A549 (cell line): Measurements from ENCODE around the gene CYP24A1. TPM values are rescaled to one million over a fixed set of nuclear protein-coding genes. Genes with fewer than 3 reads are reported as not detected.

Source experiments
- ATAC-seq, 2 experiments: fragments of 200-7000 bp in 1 of 2; fragments of >200 bp in 1 of 2; cut with Nextera tagmentation in 1 of 2; cut with Tn5 transposase in 1 of 2; 3 replicates each; pipeline versions ENCODE4 v1.8.0 to v1.9.1; 2018 to 2020; ENCODE audit warnings: mild to moderate bottlenecking in 1 of 2, moderate library complexity in 1 of 2
- CTCF ChIA-PET: fragments of 300-600 bp; sonication (Branson Sonifier 250); formaldehyde crosslinking; extraction: SDS; loops from one replicate; lab custom pipeline; 2021; ENCODE audit warnings: antibody characterized with exemption, inconsistent platforms; lab: Yijun Ruan, JAX
- POLR2A ChIA-PET: fragments of 350-600 bp; formaldehyde crosslinking; extraction: SDS; loops from one replicate; lab custom pipeline; 2021; ENCODE audit warnings: antibody characterized with exemption, inconsistent platforms; lab: Yijun Ruan, JAX
- DNase-seq, 2 experiments: peaks; one replicate each; pipeline versions ENCODE4 v3.0.0 to v3.0.0-alpha.2; 2011 to 2016; ENCODE audit warnings: low read depth in 1 of 2, low spot score in 1 of 2
- FAIRE-seq: peaks from 2 replicates; lab custom pipeline; 2011; peaks lifted over from hg19 to GRCh38; lab: Jason Lieb, UNC
- H3K27ac ChIP-seq, 2 experiments: fragments of >200 bp; sonication (Bioruptor Twin); formaldehyde crosslinking; 3 replicates each; pipeline ENCODE4 v1.5.1; 2016 to 2017
- H3K4me1 ChIP-seq: fragments of >200 bp; sonication (Bioruptor Twin); formaldehyde crosslinking; 3 replicates; pipeline ENCODE4 v1.6.1; 2016
- H3K4me2 ChIP-seq: fragments of >200 bp; sonication (Bioruptor Twin); formaldehyde crosslinking; 3 replicates; pipeline ENCODE4 v1.6.1; 2016
- H3K4me3 ChIP-seq: fragments of >200 bp; sonication (Bioruptor Twin); formaldehyde crosslinking; 3 replicates; pipeline ENCODE4 v1.5.1; 2016
- H3K9me3 ChIP-seq: fragments of >200 bp; sonication (Bioruptor Twin); formaldehyde crosslinking; 3 replicates; pipeline ENCODE4 v1.6.1; 2016
- CEBPB ChIP-seq, 2 experiments: fragments of >200 bp in 1 of 2; sonication (Bioruptor Twin) in 1 of 2; formaldehyde crosslinking in 1 of 2; IDR thresholded peaks; 2 replicates each; pipeline ENCODE4 v1.6.1; 2012 to 2016
- FOXS1 ChIP-seq: fragments of 250-450 bp; sonication (Bioruptor Pico); IDR thresholded peaks from 2 replicates; pipeline ENCODE4 v1.5.0; 2020; ENCODE audit warnings: mild to moderate bottlenecking, moderate library complexity
- HDAC2 ChIP-seq: fragments of 200-600 bp; sonication (generic); IDR thresholded peaks from 2 replicates; pipeline ENCODE4 v1.6.1; 2016
- HMGXB4 ChIP-seq: fragments of 250-450 bp; sonication (Bioruptor Pico); IDR thresholded peaks from 2 replicates; pipeline ENCODE4 v1.5.0; 2021; ENCODE audit warnings: mild to moderate bottlenecking, moderate library complexity, borderline replicate concordance
- HOXA7 ChIP-seq: fragments of 250-450 bp; sonication (Bioruptor Pico); IDR thresholded peaks from 2 replicates; pipeline ENCODE4 v1.5.0; 2020; ENCODE audit warnings: mild to moderate bottlenecking, moderate library complexity
- RARB ChIP-seq: fragments of 250-450 bp; sonication (Bioruptor Pico); IDR thresholded peaks from 2 replicates; pipeline ENCODE4 v1.8.0; 2021; ENCODE audit warnings: mild to moderate bottlenecking, moderate library complexity
- REST ChIP-seq: fragments of 200-600 bp; sonication (generic); IDR thresholded peaks from 2 replicates; pipeline ENCODE4 v1.6.1; 2016; ENCODE audit warnings: antibody characterized with exemption, mild to moderate bottlenecking, moderate library complexity
- RFX5 ChIP-seq: fragments of 450-650 bp; IDR thresholded peaks from 2 replicates; pipeline ENCODE4 v1.7.1; 2014; ENCODE audit warnings: antibody characterized with exemption, mild to moderate bottlenecking, moderate library complexity
- RNF2 ChIP-seq: fragments of 200-600 bp; sonication (generic); IDR thresholded peaks from 2 replicates; pipeline ENCODE4 v1.6.1; 2016; ENCODE audit warnings: low read depth, mild to moderate bottlenecking, antibody characterized with exemption, moderate library complexity, borderline replicate concordance
- USF2 ChIP-seq: fragments of 450-650 bp; IDR thresholded peaks from 2 replicates; pipeline ENCODE4 v1.6.1; 2014; ENCODE audit warnings: antibody characterized with exemption
- ZFP36 ChIP-seq: fragments of 450-650 bp; IDR thresholded peaks from 2 replicates; pipeline ENCODE4 v1.6.1; 2014; ENCODE audit warnings: borderline replicate concordance; ENCODE audit not compliant: partially characterized antibody
- WGBS: methylation state at CpG from one replicate; pipeline ENCODE4 v1.1.6; 2017; ENCODE audit errors: missing lambda C conversion rate; 5-methylcytosine and 5-hydroxymethylcytosine counted together
- polyA plus RNA-seq, 4 experiments: library from polyadenylated mRNA; depleted of rRNA in 3 of 4; stranded (reverse); fragments of >200 nt; fragmentation: RNase III in 1 of 4; extraction: RNeasy Plus Mini Kit Qiagen cat#74134 plus additional on column Dnase treatment in 1 of 4; gene quantifications; 2 replicates in 3 of 4; 3 replicates in 1 of 4; pipeline ENCODE4 v1.2.3, GENCODE V29; 2011 to 2017

The CYP24A1 gene
- polyA plus RNA-seq, 2 of the 4 experiments (the other 2 are of a cell fraction): 722 to 1,617 TPM

- ATAC-seq (no peak), DNase-seq (no peak)
- ChIA-PET POLR2A (interaction anchor here (0.9 kb wide), 1 partner anchor 11 kb away, joined by 4 read pairs; no protein-coding TSS in a partner anchor), CTCF (interaction anchor here (1.2 to 7.9 kb wide), 5 partner anchors 19 to 118 kb away, joined by 4 to 65 read pairs (median 4); partner anchors contain the start of gene PFDN4)
- H3K4me3 ChIP-seq: no peak overlapping the region
- H3K4me1 ChIP-seq: peaks cover 51% of the 10 kb centered on the region
- H3K9me3 ChIP-seq: no peaks in the 10 kb centered on the region
- WGBS: 55% methylated on average over 2 of the region's 2 CpGs
- H3K4me2 ChIP-seq: no peak overlapping the region; the same call in 2 of the 3 replicates
- TF ChIP-seq HDAC2 (no peak), RARB (no peak), RFX5 (no peak), REST (no peak), HMGXB4 (CRISPR knock-in tag) (no peak), RNF2 (no peak), ZFP36 (no peak), USF2 (no peak), CEBPB (IDR thresholded peaks at IDR 0.05) (no peak)
- TF ChIP-seq, all 56 proteins: peak for 0
- peak overlapping the region in 1 of 2 experiments; percentile 42; a peak in 4 of 6 replicates for H3K27ac ChIP-seq
- no peak for FAIRE-seq
These were observed 6.2 kb upstream of the CYP24A1 start for GRCh38 chr20:54179946-54180345.

GRCh38 chr20:54178256-54178655 is 4.5 kb upstream of the CYP24A1 start:
- FAIRE-seq: no peak
- CTCF ChIA-PET: interaction anchor here (1.0 to 7.9 kb wide), 4 partner anchors 9 to 74 kb away, joined by 3 to 65 read pairs (median 3); no protein-coding TSS in a partner anchor
- H3K4me2 ChIP-seq: no peak overlapping the region
- H3K9me3 ChIP-seq: no peaks in the 10 kb centered on the region
- 75% methylated on average over 2 of the region's 2 CpGs for WGBS
- H3K4me3 ChIP-seq: no peak overlapping the region
- peaks cover 47% of the 10 kb centered on the region for H3K4me1 ChIP-seq
- POLR2A ChIA-PET: no interaction called here
- H3K27ac ChIP-seq: peak overlapping the region in 1 of 2 experiments; percentile 100; a peak in 4 of 6 replicates
- DNase-seq: no peak
- ATAC-seq: no peak
- TF ChIP-seq HOXA7 (CRISPR knock-in tag) (no peak), REST (no peak), FOXS1 (peak; percentile 46; the same call in 1 of the 2 replicates), RFX5 (no peak)
